HCT116 (cell line): ENCODE measurements around the gene DNAH5. TPM values are rescaled to one million over a fixed set of nuclear protein-coding genes. Genes with fewer than 3 reads are reported as not detected.

Experiments used
- ATAC-seq: fragments of 200-7000 bp; cut with Tn5 transposase; 2 replicates; pipeline ENCODE4 v1.9.1; 2020; ENCODE audit warnings: mild to moderate bottlenecking, moderate library complexity
- BruUV-seq: library from RNA; stranded (reverse); fragments of 400-500 nt; replicated peaks from 2 replicates; lab custom pipeline; 2021; lab: Mats Ljungman, UMichigan
- CTCF ChIA-PET: fragments of 300-600 bp; sonication (Branson Sonifier 250); formaldehyde crosslinking; loops from one replicate; lab custom pipeline; 2021; ENCODE audit warnings: antibody characterized with exemption; lab: Charles Lee
- POLR2A ChIA-PET: fragments of 300-600, 350-600 bp; sonication (Branson Sonifier 250); formaldehyde crosslinking; loops from one replicate; lab custom pipeline; 2021; ENCODE audit warnings: antibody characterized with exemption; lab: Charles Lee
- RAD21 ChIA-PET, 2 experiments: fragments of 300-600 bp; sonication (Branson Sonifier 250); formaldehyde crosslinking; loops; one replicate each; lab custom pipeline; 2023; ENCODE audit warnings: low total read pairs in 2 of 2; ENCODE audit not compliant: uncharacterized antibody in 2 of 2, unreplicated experiment in 2 of 2, low non-redundant PET in 1 of 2; lab: Charles Lee
- DNase-seq: peaks from one replicate; pipeline ENCODE4 v3.0.0-alpha.2; 2010; ENCODE audit warnings: low read depth, low spot score
- H2AFZ ChIP-seq: fragments of 200-600 bp; shearing (Covaris generic), sonication (generic); 2 replicates; pipeline ENCODE4 v1.6.1; 2017; ENCODE audit warnings: low read depth, mixed run types, mixed read lengths, antibody characterized with exemption, low read length; ENCODE audit not compliant: poor library complexity, severe bottlenecking
- H3K27ac ChIP-seq: 2 replicates; pipeline ENCODE4 v1.5.1; 2012; ENCODE audit warnings: low read depth, low read length
- H3K27me3 ChIP-seq: fragments of 200-600 bp; sonication (generic); 2 replicates; pipeline ENCODE4 v1.6.1; 2016; ENCODE audit warnings: mixed run types, low read length, mixed read lengths; ENCODE audit not compliant: insufficient read depth
- H3K36me3 ChIP-seq, 2 experiments: fragments of 200-500 bp in 1 of 2; fragments of 200-600 bp in 1 of 2; sonication (Bioruptor generic) in 1 of 2; sonication (generic) in 1 of 2; 2 replicates each; pipeline versions ENCODE4 v1.5.1 to v1.6.1; 2014 to 2016; ENCODE audit warnings: low read length in 2 of 2, inconsistent platforms in 1 of 2, mixed read lengths in 1 of 2, mixed run types in 1 of 2; ENCODE audit not compliant: insufficient read depth in 2 of 2, control insufficient read depth in 1 of 2
- H3K4me1 ChIP-seq, 2 experiments: fragments of 200-600 bp in 1 of 2; sonication (generic) in 1 of 2; 2 replicates each; pipeline versions ENCODE4 v1.5.1 to v1.6.1; 2012 to 2017; ENCODE audit warnings: low read length in 2 of 2, inconsistent platforms in 1 of 2, mild to moderate bottlenecking in 1 of 2, mixed read lengths in 1 of 2, mixed run types in 1 of 2, moderate library complexity in 1 of 2; ENCODE audit not compliant: insufficient read depth in 2 of 2, control insufficient read depth in 1 of 2
- H3K4me2 ChIP-seq: fragments of 200-600 bp; sonication (generic); 2 replicates; pipeline ENCODE4 v1.6.1; 2017; ENCODE audit warnings: mixed run types, low read length, mixed read lengths
- H3K4me3 ChIP-seq, 2 experiments: fragments of 200-600 bp in 1 of 2; sonication (generic) in 1 of 2; replicated peaks in 1 of 2; 2 replicates each; pipeline ENCODE4 v1.5.1; 2011 to 2016; ENCODE audit warnings: low read length in 2 of 2, control low read depth in 1 of 2, low read depth in 1 of 2, mild to moderate bottlenecking in 1 of 2, mixed read lengths in 1 of 2, mixed run types in 1 of 2
- H3K79me2 ChIP-seq: fragments of 200-600 bp; sonication (generic); 2 replicates; pipeline ENCODE4 v1.6.1; 2017; ENCODE audit warnings: mild to moderate bottlenecking, mixed run types, low read length, moderate library complexity, mixed read lengths; ENCODE audit not compliant: insufficient read depth
- H3K9ac ChIP-seq: fragments of 200-600 bp; sonication (generic); 2 replicates; pipeline ENCODE4 v1.6.1; 2016; ENCODE audit warnings: low read length, mixed read lengths
- H3K9me2 ChIP-seq: fragments of 200-600 bp; sonication (generic), shearing (Covaris generic); 2 replicates; pipeline ENCODE4 v1.6.1; 2017; ENCODE audit warnings: mixed run types, mild to moderate bottlenecking, moderate library complexity; ENCODE audit not compliant: insufficient read depth
- H3K9me3 ChIP-seq, 2 experiments: fragments of 200-500 bp in 1 of 2; fragments of 200-600 bp in 1 of 2; sonication (Bioruptor generic) in 1 of 2; sonication (generic) in 1 of 2; 2 replicates each; pipeline ENCODE4 v1.6.1; 2014 to 2017; ENCODE audit warnings: low read length in 2 of 2, mixed read lengths in 2 of 2, inconsistent platforms in 1 of 2, low read depth in 1 of 2, mild to moderate bottlenecking in 1 of 2, mixed run types in 1 of 2, moderate library complexity in 1 of 2; ENCODE audit not compliant: control insufficient read depth in 1 of 2, insufficient read depth in 1 of 2
- H4K20me1 ChIP-seq: fragments of 200-600 bp; sonication (generic), shearing (Covaris generic); 2 replicates; pipeline ENCODE4 v1.6.1; 2017; ENCODE audit warnings: mixed run types, mild to moderate bottlenecking, moderate library complexity; ENCODE audit not compliant: insufficient read depth
- CBX3 ChIP-seq: IDR thresholded peaks from 2 replicates; pipeline ENCODE4 v1.6.1; 2012; ENCODE audit warnings: low read depth
- CEBPB ChIP-seq: IDR thresholded peaks from 2 replicates; pipeline ENCODE4 v1.6.1; 2012; ENCODE audit warnings: low read depth
- EGR1 ChIP-seq: IDR thresholded peaks from 2 replicates; pipeline ENCODE4 v1.6.1; 2012; ENCODE audit warnings: low read depth
- ELF1 ChIP-seq: IDR thresholded peaks from 2 replicates; pipeline ENCODE4 v1.6.1; 2012; ENCODE audit warnings: low read depth, borderline replicate concordance
- EZH2 ChIP-seq: fragments of 200-600 bp; sonication (generic); IDR thresholded peaks from 2 replicates; pipeline ENCODE4 v1.6.1; 2017; ENCODE audit warnings: antibody characterized with exemption, mixed run types
- EZH2phosphoT487 ChIP-seq: fragments of 200-600 bp; IDR thresholded peaks from 2 replicates; pipeline ENCODE4 v1.6.1; 2018; ENCODE audit warnings: antibody characterized with exemption, borderline replicate concordance
- FOSL1 ChIP-seq: IDR thresholded peaks from 2 replicates; pipeline ENCODE4 v1.6.1; 2012; ENCODE audit warnings: low read depth
- JUND ChIP-seq: IDR thresholded peaks from 2 replicates; pipeline ENCODE4 v1.6.1; 2012
- RAD21 ChIP-seq: IDR thresholded peaks from 2 replicates; pipeline ENCODE4 v1.6.1; 2012; ENCODE audit warnings: low read depth, mild to moderate bottlenecking
- REST ChIP-seq: IDR thresholded peaks from 2 replicates; pipeline ENCODE4 v1.6.1; 2012; ENCODE audit warnings: low read depth
- SIN3A ChIP-seq: IDR thresholded peaks from 2 replicates; pipeline ENCODE4 v1.6.1; 2012; ENCODE audit warnings: low read depth
- SP1 ChIP-seq: IDR thresholded peaks from 2 replicates; pipeline ENCODE4 v1.6.1; 2012; ENCODE audit warnings: low read depth
- SRF ChIP-seq: IDR thresholded peaks from 2 replicates; pipeline ENCODE4 v1.6.1; 2012; ENCODE audit warnings: low read depth
- TCF7L2 ChIP-seq: IDR thresholded peaks from 2 replicates; pipeline ENCODE4 v1.7.0; 2011; ENCODE audit warnings: borderline replicate concordance, inconsistent platforms; ENCODE audit not compliant: insufficient read depth, insufficient read length; ENCODE audit errors: extremely low read depth
- ZFX ChIP-seq: fragments of 450-650 bp; IDR thresholded peaks from 2 replicates; pipeline ENCODE4 v1.6.1; 2017
- intact Hi-C: fragments of 100-400 bp; cut with micrococcal nuclease; formaldehyde crosslinking; loops from 2 replicates; pipeline ENCODE4 v1.10.0; 2022
- total RNA-seq: library from RNA; stranded (reverse); gene quantifications from one replicate; pipeline ENCODE4 v1.2.1, GENCODE V29; 2021; ENCODE audit not compliant: unreplicated experiment
- TF ChIP-seq, protein P1 (sequence below): IDR thresholded peaks from 2 replicates; pipeline ENCODE4 v1.6.1; 2011; ENCODE audit warnings: mild to moderate bottlenecking, low read length, moderate library complexity; ENCODE audit not compliant: insufficient replicate concordance; ENCODE audit errors: extremely low read depth

DNAH5 gene
- total RNA-seq, 1 experiment from 2014 or later = 0.37 TPM

DNA sequence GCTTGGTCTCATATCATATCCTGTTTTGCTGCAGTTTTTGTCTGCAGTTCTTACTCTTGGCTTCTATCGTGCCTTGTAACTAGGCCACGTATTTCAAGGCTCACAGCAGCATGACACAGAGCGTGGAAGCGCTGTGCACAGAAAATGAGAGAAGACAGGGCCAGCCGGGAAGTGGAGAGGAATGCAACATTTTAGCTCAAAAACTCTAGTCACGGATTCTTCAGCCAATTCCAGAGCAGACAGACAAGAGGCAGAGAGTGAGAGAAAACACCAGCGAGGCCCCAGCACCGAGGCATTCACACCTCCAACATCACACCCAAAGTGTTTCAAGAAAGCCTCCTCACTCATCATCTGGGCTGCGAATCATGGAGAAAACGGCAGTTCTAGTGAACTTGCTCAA is 160.8 kb downstream of the DNAH5 start:
- no peaks in the 10 kb centered on the region for H3K9me2 ChIP-seq
- TF ChIP-seq, protein P1, sequence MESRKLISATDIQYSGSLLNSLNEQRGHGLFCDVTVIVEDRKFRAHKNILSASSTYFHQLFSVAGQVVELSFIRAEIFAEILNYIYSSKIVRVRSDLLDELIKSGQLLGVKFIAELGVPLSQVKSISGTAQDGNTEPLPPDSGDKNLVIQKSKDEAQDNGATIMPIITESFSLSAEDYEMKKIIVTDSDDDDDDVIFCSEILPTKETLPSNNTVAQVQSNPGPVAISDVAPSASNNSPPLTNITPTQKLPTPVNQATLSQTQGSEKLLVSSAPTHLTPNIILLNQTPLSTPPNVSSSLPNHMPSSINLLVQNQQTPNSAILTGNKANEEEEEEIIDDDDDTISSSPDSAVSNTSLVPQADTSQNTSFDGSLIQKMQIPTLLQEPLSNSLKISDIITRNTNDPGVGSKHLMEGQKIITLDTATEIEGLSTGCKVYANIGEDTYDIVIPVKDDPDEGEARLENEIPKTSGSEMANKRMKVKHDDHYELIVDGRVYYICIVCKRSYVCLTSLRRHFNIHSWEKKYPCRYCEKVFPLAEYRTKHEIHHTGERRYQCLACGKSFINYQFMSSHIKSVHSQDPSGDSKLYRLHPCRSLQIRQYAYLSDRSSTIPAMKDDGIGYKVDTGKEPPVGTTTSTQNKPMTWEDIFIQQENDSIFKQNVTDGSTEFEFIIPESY = no peak
- no peak for TF ChIP-seq TCF7L2
- TF ChIP-seq FOSL1 = no peak
- no peak for TF ChIP-seq EZH2
- no peak for TF ChIP-seq JUND
- no peak for TF ChIP-seq CBX3
- H4K20me1 ChIP-seq = no peaks in the 10 kb centered on the region
- ATAC-seq = no peak
- H3K4me3 ChIP-seq = no peak overlapping the region
- H3K9me3 ChIP-seq = no peaks in the 10 kb centered on the region
- no peaks in the 10 kb centered on the region for H3K4me1 ChIP-seq
- DNase-seq = no peak
- H2AFZ ChIP-seq = no peak overlapping the region
- ChIA-PET POLR2A (no interaction called here), RAD21 (no interaction called here), CTCF (no interaction called here)
- H3K36me3 ChIP-seq = no peaks in the 10 kb centered on the region
- H3K9ac ChIP-seq = no peak overlapping the region
- no peak overlapping the region for H3K4me2 ChIP-seq
- no peaks in the 10 kb centered on the region for H3K27me3 ChIP-seq
- no peak overlapping the region for H3K27ac ChIP-seq
- BruUV-seq = no TSS peak
- intact Hi-C loops = no loop called here
- no peaks in the 10 kb centered on the region for H3K79me2 ChIP-seq

GRCh38 chr5:13780081-13780480 is 164.4 kb downstream of the DNAH5 start:
- Histone ChIP-seq H3K9me3 (no peaks in the 10 kb centered on the region), H3K36me3 (no peaks in the 10 kb centered on the region), H3K4me2 (no peak overlapping the region), H3K4me3 (no peak overlapping the region), H4K20me1 (no peaks in the 10 kb centered on the region), H2AFZ (no peak overlapping the region), H3K27me3 (no peaks in the 10 kb centered on the region), H3K27ac (no peak overlapping the region), H3K4me1 (no peaks in the 10 kb centered on the region)
- intact Hi-C loops = no loop called here
- BruUV-seq = no TSS peak
- ChIA-PET CTCF (no interaction called here), RAD21 (no interaction called here)
- DNase-seq = no peak
- TF ChIP-seq ELF1 (no peak), EGR1 (no peak), SIN3A (no peak), REST (no peak), CEBPB (no peak), SP1 (no peak), ZFX (no peak), FOSL1 (no peak), SRF (no peak), EZH2phosphoT487 (no peak), RAD21 (no peak), EZH2 (no peak), JUND (no peak), CBX3 (no peak)
- TF ChIP-seq, all 23 proteins: peak for 0
- no peak for ATAC-seq
- POLR2A ChIA-PET = no interaction called here
- Histone ChIP-seq H3K9me2 (no peaks in the 10 kb centered on the region), H3K9ac (no peak overlapping the region), H3K79me2 (no peaks in the 10 kb centered on the region)
